OCI-LY1 (cell line): ENCODE data around the gene PRAMEF13.
"Not testable (repeated sequence)": the region's sequence is repeated elsewhere in the genome, so short reads cannot be mapped to it uniquely, and the experiment has no call there.

Source experiments
- H2AFZ ChIP-seq: fragments of 200-600 bp; sonication (generic), shearing (Covaris generic); 2 replicates; pipeline ENCODE4 v1.6.0; 2014; ENCODE audit warnings: antibody characterized with exemption, mild to moderate bottlenecking, low read length
- H3F3A ChIP-seq: fragments of 200-600 bp; sonication (generic), shearing (Covaris generic); 2 replicates; pipeline ENCODE4 v1.6.0; 2014; ENCODE audit warnings: mild to moderate bottlenecking, antibody characterized with exemption, low read length, moderate library complexity; ENCODE audit not compliant: insufficient read depth
- H3K27ac ChIP-seq: fragments of 200-600 bp; sonication (generic); 2 replicates; pipeline ENCODE4 v1.5.1; 2014; ENCODE audit warnings: low read length, mixed run types, mild to moderate bottlenecking, low read depth; ENCODE audit not compliant: poor library complexity, severe bottlenecking
- H3K27me3 ChIP-seq: fragments of 200-600 bp; sonication (generic); 2 replicates; pipeline ENCODE4 v1.6.0; 2014; ENCODE audit warnings: antibody characterized with exemption, mild to moderate bottlenecking, low read length, moderate library complexity; ENCODE audit not compliant: insufficient read depth
- H3K36me3 ChIP-seq: fragments of 200-600 bp; sonication (generic); 2 replicates; pipeline ENCODE4 v1.6.1; 2014; ENCODE audit warnings: mild to moderate bottlenecking, antibody characterized with exemption, low read length, moderate library complexity, mixed read lengths; ENCODE audit not compliant: insufficient read depth
- H3K4me1 ChIP-seq: fragments of 200-600 bp; sonication (generic); 2 replicates; pipeline ENCODE4 v1.5.1; 2014; ENCODE audit warnings: mild to moderate bottlenecking, low read length, moderate library complexity; ENCODE audit not compliant: insufficient read depth, severe bottlenecking
- H3K4me2 ChIP-seq: fragments of 200-600 bp; sonication (generic), shearing (Covaris generic); 2 replicates; pipeline ENCODE4 v1.6.1; 2014; ENCODE audit warnings: low read length
- H3K4me3 ChIP-seq: fragments of 200-600 bp; sonication (generic); 2 replicates; pipeline ENCODE4 v1.5.1; 2014; ENCODE audit warnings: low read length, low read depth, mild to moderate bottlenecking, mixed read lengths; ENCODE audit not compliant: poor library complexity, severe bottlenecking
- H3K79me2 ChIP-seq: fragments of 200-600 bp; shearing (Covaris generic); 2 replicates; pipeline ENCODE4 v1.6.1; 2016; ENCODE audit warnings: mixed run types, low read length, mixed read lengths; ENCODE audit not compliant: insufficient read depth
- H3K9ac ChIP-seq: fragments of 200-600 bp; sonication (generic), shearing (Covaris generic); 2 replicates; pipeline ENCODE4 v1.6.1; 2014; ENCODE audit warnings: mild to moderate bottlenecking, low read length, mixed read lengths
- H3K9me2 ChIP-seq: fragments of 200-600 bp; sonication (generic), shearing (Covaris generic); 2 replicates; pipeline ENCODE4 v1.6.1; 2014; ENCODE audit warnings: low read depth, mild to moderate bottlenecking, low read length, mixed read lengths
- H3K9me3 ChIP-seq: fragments of 200-600 bp; shearing (Covaris generic); 2 replicates; pipeline ENCODE4 v1.6.1; 2014; ENCODE audit warnings: low read length, mixed read lengths
- H4K20me1 ChIP-seq: fragments of 200-600 bp; sonication (generic), shearing (Covaris generic); 2 replicates; pipeline ENCODE4 v1.6.0; 2016; ENCODE audit warnings: mild to moderate bottlenecking, low read length; ENCODE audit not compliant: insufficient read depth

The PRAMEF13 gene

DNA sequence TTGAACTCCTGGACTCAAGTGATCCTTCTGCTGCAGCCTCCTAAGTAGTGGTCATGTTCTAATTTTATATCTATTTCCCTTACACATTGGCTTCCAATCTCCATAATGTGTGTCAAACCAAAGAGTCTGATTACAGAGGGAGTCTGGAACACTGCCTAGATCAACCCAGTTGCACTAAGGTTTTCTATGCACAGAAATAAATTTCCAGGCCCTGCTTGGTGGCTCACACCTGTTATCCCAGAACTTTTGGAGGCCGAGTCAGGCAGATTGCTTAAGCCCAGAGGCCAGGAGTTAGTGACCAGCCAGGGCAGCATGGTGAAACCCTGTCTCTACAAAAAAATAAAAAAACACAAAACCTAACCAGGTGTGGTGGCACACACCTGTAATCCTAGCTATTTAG, 32.8 kb upstream of the PRAMEF13 start:
- not testable (repeated sequence) for H3K9me2 ChIP-seq, H3K27ac ChIP-seq, H3K36me3 ChIP-seq, H3K9ac ChIP-seq, H3K79me2 ChIP-seq, H3K9me3 ChIP-seq, H2AFZ ChIP-seq, H3K27me3 ChIP-seq, H3K4me1 ChIP-seq, H4K20me1 ChIP-seq, H3K4me2 ChIP-seq, H3K4me3 ChIP-seq, H3F3A ChIP-seq

GRCh38 chr1:13232056-13232455, 30.8 kb upstream of the PRAMEF13 start:
- H3K27ac ChIP-seq, H3K4me3 ChIP-seq, H3K27me3 ChIP-seq, H3K4me2 ChIP-seq, H4K20me1 ChIP-seq, H3F3A ChIP-seq, H3K9me2 ChIP-seq, H3K36me3 ChIP-seq, H3K79me2 ChIP-seq, H2AFZ ChIP-seq, H3K4me1 ChIP-seq, H3K9me3 ChIP-seq, H3K9ac ChIP-seq: not testable (repeated sequence)

DNA sequence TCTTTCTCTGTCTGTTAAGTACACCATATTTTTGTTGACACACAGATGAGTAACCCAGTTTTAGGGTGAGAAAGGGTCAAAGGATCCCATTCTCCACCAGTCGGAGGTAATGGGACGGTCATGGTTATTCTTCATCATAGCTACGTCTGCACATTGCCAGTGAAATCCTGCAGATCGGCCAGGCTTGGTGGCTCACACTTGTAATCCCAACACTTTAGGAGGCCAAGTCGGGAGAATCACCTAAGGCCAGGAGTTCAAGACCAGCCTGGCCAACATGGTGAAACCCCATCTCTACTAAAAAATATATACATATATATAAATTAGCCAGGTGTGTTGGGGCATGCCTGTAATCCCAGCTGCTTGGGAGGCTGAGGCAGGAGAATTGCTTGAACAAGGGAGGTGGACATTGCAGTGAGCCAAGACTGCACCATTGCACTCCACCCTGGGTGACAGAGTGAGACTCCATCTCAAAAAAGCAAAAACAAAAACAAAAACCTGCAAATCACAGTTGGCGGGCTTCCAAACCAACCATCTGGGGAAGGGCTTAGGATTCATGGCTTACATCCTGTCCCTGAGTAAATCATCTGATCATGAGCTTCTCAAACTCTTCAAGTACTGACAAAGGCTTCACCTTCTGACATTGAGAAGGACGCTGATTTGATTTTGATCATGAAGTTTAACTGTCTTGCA, 30.0 kb upstream of the PRAMEF13 start:
- H3K4me2 ChIP-seq, H3K36me3 ChIP-seq, H3F3A ChIP-seq, H3K9me3 ChIP-seq, H4K20me1 ChIP-seq, H3K4me1 ChIP-seq, H3K27me3 ChIP-seq, H3K9me2 ChIP-seq, H3K27ac ChIP-seq, H3K4me3 ChIP-seq, H2AFZ ChIP-seq, H3K79me2 ChIP-seq, H3K9ac ChIP-seq: not testable (repeated sequence)

DNA sequence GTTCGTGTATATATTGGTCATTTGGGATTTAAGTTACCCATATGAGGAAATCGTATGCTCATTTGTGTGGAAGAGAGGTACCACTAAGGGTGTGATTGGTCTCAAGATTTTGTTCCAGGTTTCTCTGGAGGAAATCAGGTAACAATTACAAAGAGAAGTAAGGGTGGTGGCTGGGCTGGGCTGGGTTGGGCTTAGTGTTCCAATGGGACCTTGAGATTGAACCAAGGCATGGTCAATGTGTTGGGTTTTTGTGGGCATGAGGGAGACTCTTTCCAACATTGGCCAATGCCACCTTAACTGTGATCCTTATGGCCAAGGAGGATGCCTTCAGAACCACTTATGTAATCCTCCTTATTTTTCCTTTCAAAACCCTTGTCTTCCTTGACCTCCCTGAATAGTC, 29.4 kb upstream of the PRAMEF13 start:
- H3K4me2 ChIP-seq, H3K4me3 ChIP-seq, H3K9me3 ChIP-seq, H3F3A ChIP-seq, H3K9ac ChIP-seq, H3K27ac ChIP-seq, H3K36me3 ChIP-seq, H4K20me1 ChIP-seq, H3K27me3 ChIP-seq, H3K9me2 ChIP-seq, H3K4me1 ChIP-seq, H3K79me2 ChIP-seq, H2AFZ ChIP-seq: not testable (repeated sequence)

- not testable (repeated sequence) for H3F3A ChIP-seq, H4K20me1 ChIP-seq, H3K4me2 ChIP-seq, H3K4me3 ChIP-seq, H3K79me2 ChIP-seq, H2AFZ ChIP-seq, H3K27ac ChIP-seq, H3K4me1 ChIP-seq, H3K9ac ChIP-seq, H3K9me3 ChIP-seq, H3K9me2 ChIP-seq, H3K27me3 ChIP-seq, H3K36me3 ChIP-seq
Observed at GRCh38 chr1:13230096-13230495, 28.9 kb upstream of the PRAMEF13 start.
